ENCODE data around the gene GLG1. TPM values are rescaled to one million over a fixed set of nuclear protein-coding genes. Genes with fewer than 3 reads are reported as not detected.

Gene GLG1
- polyA plus RNA-seq, 3 donors from 2014 or later: 80.8 to 190 (median 86.3) TPM

Other genes with a start within 250 kb of the GLG1 start
- gene NPIPB15, start 230.8 kb downstream of the GLG1 start, polyA plus RNA-seq: under 1 TPM in 1 of 3 donors, not detected in 2; 0.68 TPM
- under 1 TPM in 1 of 3 donors, not detected in 2; 0.20 TPM for gene CLEC18B, start 185.6 kb downstream of the GLG1 start, polyA plus RNA-seq
- gene RFWD3, start 59.8 kb upstream of the GLG1 start, polyA plus RNA-seq: 10 to 100 TPM in 2 of 3 donors, 1 to 10 TPM in 1; 8.3 to 21.7 (median 14.5) TPM
- gene MLKL, start 93.7 kb upstream of the GLG1 start, polyA plus RNA-seq: 10 to 100 TPM in 2 of 3 donors, 1 to 10 TPM in 1; 8.3 to 13.8 (median 12.5) TPM
- not detected for gene FA2H, start 167.7 kb upstream of the GLG1 start, polyA plus RNA-seq